NCI-H1092 treated with DMSO at 0.1 percent for 48 hours (cell line): ENCODE results near the gene MRPL48.

ENCODE experiments used
- DNase-seq: peaks from one replicate; lab custom pipeline; 2025; lab: John Stamatoyannopoulos, UW

The MRPL48 gene

DNA sequence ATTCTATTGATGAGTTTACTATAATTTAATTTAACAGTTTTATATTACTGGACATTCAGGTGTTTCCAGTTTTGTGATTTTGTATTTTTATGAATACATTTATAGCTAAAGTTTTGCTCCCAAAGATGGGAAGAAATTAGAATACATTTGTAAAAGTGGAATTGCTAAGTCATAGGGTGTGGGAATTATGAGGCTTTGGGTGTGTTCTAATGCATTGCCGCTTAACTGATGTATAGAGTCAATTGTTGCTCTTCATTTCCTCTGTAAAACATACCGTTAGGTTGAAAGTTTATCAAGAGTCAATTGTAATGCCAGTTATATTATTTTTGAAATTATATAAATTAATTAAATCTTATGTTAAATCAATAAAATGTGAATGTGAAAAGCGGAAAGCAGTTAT, 105.4 kb downstream of the MRPL48 start:
- DNase-seq = no peak

DNA sequence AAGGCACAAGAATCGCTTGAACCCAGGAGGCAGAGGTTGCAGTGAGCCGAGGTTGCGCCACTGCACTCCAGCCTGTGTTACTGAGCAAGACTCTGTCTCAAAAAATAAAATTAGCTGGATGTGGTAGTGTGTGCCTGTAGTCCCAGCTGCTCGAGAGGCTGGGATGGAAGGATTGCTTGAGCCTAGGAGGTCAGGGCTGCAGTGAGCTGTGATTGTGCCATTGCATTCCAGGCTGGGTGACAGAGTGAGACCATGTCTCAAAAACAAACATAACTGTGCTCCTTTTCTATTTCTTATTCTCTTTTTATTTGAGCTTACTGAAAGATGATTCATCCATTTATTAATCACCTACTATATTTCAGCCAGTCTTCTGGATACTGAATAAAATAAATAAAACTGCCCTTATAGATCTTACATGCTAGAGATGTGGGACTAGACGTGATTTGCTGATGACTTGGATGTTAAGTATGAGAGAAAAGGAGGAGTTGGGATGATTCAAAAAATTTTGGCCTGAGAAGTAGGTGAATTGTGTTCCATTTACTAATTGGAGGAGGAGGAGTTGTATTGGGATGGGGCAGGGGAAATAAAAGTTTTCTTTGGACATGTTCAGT, 107.2 kb downstream of the MRPL48 start:
- DNase-seq = no peak

DNA sequence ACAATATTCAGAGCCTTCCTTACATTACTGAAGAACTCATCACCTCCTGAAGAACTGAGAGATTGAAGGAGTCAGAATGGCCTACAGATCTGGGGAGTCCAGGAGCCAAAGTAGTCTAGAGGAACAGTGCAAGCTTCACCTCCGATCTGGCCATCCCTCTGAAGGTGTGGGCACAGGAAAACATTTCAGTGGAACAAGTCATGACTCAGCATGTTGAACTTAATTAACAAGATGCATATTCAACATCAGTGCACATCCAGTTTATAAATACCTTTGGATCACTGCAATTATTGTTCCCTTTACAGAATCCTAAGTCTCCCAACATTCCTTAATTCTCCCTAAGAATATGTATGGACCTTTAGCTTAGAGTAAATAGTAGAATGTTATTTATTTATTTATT, 114.6 kb downstream of the MRPL48 start:
- no peak for DNase-seq

DNA sequence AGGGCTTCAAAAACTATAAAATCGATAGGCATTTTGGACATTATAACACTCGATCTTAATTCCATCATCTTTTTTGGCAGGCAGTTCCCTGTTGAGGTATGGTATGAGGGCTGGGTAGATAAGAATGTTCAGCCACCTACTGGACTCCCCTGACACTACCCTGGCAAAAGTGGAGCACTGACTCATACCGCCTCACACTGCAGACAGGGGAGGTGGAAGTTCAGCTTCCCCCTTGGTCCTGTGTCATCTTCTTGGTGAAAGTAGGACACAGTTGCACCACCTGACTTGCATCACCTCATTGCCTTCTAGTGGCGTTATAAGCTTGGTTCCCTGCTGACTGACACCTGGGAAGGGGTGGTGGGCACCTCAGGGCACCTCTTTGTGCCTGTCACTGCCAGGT, 119.5 kb downstream of the MRPL48 start:
- no peak for DNase-seq

DNA sequence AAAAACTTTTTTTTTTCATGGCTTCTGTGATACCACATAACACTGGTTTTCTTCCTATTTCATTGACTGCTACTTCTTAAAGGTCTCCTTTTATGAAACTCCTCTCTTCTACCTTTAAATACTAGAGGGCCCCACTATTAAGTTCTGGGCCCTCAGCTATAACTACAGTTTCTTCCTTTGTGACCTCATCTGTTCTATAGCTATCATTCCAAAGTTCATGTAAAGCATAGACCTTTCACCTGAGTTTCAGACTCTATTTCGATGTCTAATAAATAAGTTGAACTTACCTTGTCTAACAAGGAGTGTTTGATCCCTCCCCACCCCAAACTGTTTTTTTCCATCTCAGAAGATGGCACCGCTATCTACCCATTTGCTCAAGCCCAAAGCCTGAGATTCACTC, 124.4 kb downstream of the MRPL48 start:
- DNase-seq = no peak

DNA sequence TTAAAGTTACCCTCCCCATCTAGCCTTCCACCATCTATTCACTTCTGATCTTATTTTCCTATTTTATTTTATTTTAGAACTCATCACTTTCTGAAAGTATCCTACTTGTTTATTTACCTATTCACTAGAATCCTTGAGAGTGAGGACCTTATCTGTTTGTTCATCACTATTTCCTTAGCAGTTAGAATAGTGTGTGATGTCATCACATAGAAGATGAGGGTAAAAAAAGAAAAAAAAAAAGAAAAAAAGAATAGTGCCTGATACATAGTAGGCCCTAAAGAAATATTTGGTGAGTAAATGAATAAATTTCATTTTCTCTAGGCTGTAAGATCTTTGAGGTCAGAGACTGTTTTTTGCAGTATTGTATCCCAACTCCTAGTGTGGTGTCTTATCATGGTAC, 125.8 kb downstream of the MRPL48 start:
- no peak for DNase-seq

DNA sequence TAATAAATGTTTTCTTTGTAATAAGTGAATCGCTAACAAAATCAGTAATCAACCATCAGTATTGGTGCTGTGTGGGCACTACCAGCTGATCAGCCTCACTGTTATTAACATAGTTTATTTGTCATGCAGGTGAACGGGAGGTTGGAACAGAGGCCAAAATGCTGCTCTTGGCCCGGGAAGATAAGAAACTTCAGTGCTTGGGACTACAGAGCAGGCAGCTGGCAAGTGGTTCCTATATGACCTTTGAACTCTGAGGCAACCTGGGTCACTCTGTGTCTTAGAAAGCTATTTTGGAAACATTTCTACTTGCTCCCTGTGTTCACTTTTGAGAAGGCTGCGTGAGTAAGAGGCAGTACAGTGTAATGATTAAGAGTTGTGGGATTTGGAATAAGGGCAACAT, 126.6 kb downstream of the MRPL48 start:
- DNase-seq = no peak
